ENCODE data around the gene OGN.

Gene OGN

GRCh38 chr9:92402826-92403745, 1.3 kb downstream of the OGN start:
- DNase-seq, result no peak

DNA sequence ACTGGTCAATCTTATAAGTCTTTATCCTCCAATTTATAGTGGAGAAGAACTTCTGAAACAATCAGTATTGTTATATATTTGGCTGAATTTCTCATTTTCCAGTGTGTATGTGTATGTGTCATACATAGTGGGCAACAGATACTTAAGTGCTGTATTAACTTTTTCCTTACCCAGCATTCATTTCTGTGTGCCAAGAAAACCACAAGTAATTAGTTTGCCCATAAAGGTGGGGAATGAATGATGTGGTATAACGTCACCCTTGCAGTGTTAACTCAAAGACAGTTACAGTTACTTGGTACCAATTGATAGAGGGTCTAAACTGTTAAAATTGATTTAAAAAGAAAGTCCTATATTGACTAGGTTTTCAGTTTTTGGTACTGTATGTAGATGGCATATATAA, 2.0 kb downstream of the OGN start:
- no peak for DNase-seq

- no peak for DNase-seq
Measured at GRCh38 chr9:92397853-92398252, 6.5 kb downstream of the OGN start.

DNA sequence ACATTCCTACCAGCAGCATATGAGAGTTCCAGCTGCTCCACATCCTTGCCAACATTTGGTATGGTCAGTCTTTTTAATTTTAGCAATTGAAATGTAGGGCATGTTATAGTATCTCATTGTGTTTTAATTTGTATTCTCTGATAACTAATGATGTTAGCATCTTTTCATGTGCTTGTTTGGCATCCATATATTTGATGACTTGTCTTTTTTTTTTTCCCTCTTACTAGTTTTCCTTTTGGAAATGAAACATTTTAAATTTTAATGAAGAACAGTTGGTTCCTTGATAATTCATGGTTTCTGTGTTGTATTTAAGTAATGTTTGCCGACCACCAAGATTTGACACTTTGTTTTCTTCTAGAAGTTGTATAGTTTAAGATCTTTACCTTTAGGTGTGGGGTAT, 8.8 kb downstream of the OGN start:
- DNase-seq, result no peak

- no peak for DNase-seq
Measured at GRCh38 chr9:92393686-92394085, 10.7 kb downstream of the OGN start.

DNA sequence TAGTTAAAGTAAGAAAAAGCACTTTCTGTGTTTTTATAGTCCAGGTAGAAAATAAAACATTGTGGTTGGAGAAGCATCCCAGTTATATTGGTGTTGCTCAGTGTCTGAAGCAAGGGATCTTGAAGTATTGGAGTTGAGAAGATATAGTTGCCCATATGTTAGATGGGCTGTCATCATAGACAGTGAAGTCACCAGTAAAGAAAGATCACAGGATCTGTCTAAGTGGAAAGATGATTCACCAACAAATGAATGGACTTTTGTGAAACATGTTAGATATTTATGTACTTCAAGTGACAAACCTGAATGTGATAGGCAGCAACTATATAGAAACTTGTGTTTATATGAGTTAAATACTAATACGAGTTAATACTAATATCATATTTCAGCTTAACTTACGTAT, 11.7 kb downstream of the OGN start:
- DNase-seq, result no peak

GRCh38 chr9:92385953-92386352, 18.4 kb downstream of the OGN start:
- DNase-seq, result no peak

DNA sequence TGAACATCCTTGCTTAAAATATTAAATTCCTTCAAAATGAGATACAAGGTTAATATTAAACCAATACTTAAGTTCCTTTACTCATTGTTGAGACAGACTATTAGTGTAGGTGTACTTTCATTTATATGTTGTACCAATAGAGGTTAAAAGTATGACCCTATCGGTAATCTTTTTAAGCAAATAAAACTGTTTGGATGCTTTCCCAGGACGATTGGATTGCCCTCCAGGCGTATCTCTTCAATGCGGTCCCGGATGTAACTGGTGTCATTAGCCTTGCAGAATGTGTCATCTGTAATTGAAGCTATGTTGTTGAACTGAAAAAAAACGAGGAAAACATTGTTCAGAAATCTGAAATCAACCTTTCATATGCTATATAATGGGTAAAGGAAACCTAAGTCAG, 18.9 kb downstream of the OGN start:
- DNase-seq, result no peak

GRCh38 chr9:92385001-92385400, 19.4 kb downstream of the OGN start:
- DNase-seq, result no peak

GRCh38 chr9:92384375-92384774, 20.0 kb downstream of the OGN start:
- DNase-seq, result no peak

DNA sequence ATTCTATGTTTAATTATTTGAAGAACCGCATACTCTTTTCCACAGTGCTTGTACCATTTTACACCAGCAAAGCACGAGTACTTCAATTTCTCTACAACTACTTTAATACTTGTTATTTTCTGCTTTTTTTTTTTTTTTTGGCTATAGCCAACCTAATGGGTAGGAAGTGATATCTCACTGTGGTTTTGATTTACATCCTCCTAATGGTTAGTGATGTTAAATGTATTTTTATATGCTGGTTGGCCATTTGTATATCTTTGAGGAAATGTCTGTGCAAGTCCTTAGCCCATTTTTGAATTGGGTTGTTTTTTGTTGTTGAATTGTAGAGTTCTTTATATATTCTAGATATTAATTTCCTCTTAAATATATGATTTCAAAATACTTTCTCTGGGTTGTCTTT, 22.6 kb downstream of the OGN start:
- no peak for DNase-seq

- no peak for DNase-seq
Measured at GRCh38 chr9:92380603-92381002, 23.8 kb downstream of the OGN start.

GRCh38 chr9:92378865-92379560, 25.4 kb downstream of the OGN start:
- DNase-seq, result no peak

- DNase-seq, result no peak
Measured at GRCh38 chr9:92377876-92378275, 26.5 kb downstream of the OGN start.

DNA sequence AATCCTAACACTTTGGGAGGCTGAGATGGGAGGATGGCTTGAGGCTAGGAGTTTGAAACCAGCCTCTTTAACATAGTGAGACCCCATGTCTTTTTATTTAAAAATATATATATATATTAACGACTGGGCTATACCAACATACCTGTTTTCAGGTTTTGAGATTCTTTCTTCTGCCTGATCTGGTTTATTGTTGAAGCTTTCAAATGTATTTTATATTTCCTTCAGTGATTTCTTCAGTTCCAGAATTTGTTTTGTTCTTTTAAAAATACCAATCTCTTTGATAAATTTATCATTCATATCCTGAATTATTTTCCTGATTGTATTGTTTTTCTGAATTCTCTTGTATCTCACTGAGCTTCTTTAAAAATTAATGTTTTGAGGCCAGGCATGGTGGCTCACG, 31.2 kb downstream of the OGN start:
- DNase-seq, result no peak

DNA sequence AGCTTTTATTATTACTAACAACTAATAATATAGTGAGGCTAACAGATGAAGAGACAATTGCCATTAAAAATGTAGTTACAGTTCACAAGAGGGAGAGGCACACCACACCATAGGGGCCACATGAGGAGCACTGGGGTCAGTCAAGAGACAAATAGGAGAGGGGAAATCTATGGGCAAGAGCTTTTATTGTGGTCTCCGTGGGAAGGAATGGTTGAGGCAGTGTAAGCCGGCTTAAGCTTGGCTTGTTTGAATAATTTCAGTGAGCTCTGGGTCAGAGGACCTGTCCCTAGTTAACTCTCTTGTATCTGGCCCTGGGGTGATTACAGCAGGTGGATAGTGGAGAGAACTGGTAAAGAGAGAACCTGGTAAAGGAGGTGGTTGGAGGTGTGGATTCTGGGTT, 35.3 kb downstream of the OGN start:
- DNase-seq, result no peak

GRCh38 chr9:92360083-92360482, 44.3 kb downstream of the OGN start:
- DNase-seq, result no peak

DNA sequence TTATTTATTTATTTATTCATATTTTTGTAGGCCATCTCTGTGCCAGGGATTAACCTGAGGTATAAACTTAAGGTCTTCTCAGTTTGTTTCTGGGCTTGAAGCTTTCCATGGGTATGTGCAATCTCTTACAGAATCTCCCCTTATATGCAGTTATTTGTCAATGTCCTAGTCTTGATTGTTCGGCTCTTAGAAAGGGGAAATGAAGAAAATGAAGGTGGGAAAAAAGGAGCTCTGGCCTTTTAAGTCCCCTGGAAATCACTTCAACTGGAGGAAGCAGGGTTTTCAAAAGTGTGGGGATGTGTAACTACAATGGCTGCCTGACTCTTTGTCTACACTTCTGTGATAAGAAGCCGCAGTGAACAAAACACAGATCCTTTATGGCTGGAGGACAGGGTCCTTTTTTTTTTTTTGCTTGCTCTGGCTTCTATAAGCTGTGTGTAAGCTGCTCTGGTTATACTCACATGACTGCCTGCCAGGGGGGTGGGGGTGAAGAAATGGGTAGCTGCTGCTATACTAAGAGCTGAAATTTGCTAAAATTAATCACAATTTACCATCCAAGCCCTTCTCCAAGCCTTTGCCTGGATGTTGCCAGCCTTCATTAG, 44.9 kb downstream of the OGN start:
- no peak for DNase-seq

- DNase-seq, result peak in 1 of 2 donors; percentile 77
Measured at GRCh38 chr9:92353051-92353450, 51.3 kb downstream of the OGN start.

DNA sequence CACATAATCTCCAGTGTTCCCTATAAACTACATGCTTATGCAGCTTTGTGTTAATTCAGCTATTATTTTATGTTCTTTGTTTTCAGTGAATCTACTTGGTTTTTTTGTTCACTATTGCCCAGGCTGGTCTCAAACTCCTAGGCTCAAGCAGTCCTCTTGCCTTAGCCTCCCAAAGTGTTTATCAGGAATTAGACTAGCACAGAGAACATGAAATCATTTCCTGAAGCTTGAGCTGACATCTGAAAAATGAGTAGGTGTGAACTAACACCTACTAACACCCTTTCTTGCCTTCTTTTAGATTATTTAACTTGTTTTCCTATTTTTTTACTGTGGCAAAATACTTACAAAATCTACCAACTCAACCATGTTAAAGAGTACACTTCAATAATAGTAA, 53.6 kb downstream of the OGN start:
- no peak for DNase-seq

GRCh38 chr9:92349771-92350739, 54.3 kb downstream of the OGN start:
- DNase-seq, result no peak

DNA sequence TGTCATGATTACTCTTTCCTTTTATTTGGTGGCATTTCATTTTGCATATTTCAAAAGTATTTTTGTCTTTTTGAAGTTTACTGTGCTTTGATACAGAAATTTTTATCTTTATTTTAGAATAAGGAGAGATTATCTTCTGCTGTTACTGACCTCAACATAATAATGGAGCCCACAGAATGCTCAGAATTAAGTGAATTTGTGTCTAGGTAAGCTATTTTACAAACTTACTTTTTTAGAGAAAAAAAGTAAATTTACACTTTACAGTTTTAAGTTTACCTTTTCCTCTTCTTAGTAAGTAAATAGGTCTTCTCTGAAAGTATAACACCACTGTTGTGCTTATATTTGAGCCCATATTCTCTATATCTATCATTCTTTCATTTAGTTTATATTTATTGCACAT, 58.8 kb downstream of the OGN start:
- DNase-seq, result no peak
